Suppressor macrophage treated with lipopolysaccharide for 1 hour (primary cell): Measurements from ENCODE around the gene SMPX.

ENCODE experiments used
- DNase-seq, 3 donors: peaks; one replicate each; pipeline ENCODE4 v3.0.0-alpha.2; 2020 to 2022

Gene SMPX

GRCh38 chrX:21656587-21657317 lies 101.2 kb downstream of the SMPX start:
- no peak for DNase-seq
